Stimulated activated CD8-positive, alpha-beta memory T cell treated with anti-CD3 and anti-CD28 coated beads, Interleukin-15, amount 100 ng/mL, for 4 hours (primary cell): ENCODE data around the gene PTPN1.

Source experiments
- DNase-seq, 2 donors: peaks; one replicate each; pipeline ENCODE4 v3.0.0-alpha.2; 2020; ENCODE audit warnings: low read depth in 2 of 2

Gene PTPN1

GRCh38 chr20:50634191-50634590 lies 124.0 kb downstream of the PTPN1 start:
- no peak for DNase-seq
